ENCODE data around the gene TMPRSS3.

The TMPRSS3 gene

GRCh38 chr21:42331660-42332059 is 64.2 kb downstream of the TMPRSS3 start:
- DNase-seq (ENCODE audit: low read depth in 2 of 2): no peak

GRCh38 chr21:42330380-42331371 is 65.2 kb downstream of the TMPRSS3 start:
- DNase-seq (ENCODE audit: low read depth in 2 of 2): no peak

GRCh38 chr21:42324896-42325295 is 71.0 kb downstream of the TMPRSS3 start:
- no peak for DNase-seq (ENCODE audit: low read depth in 2 of 2)

Data from activated CD4-positive, alpha-beta T cell treated with anti-CD3 and anti-CD28 coated beads for 24 hours (primary cell).